GM12891 (cell line): ENCODE data around the gene SRRM4.
A peak's percentile ranks its signal among the peaks of the same experiment; 100 is the strongest.

ENCODE experiments used
- DNase-seq: peaks from one replicate; pipeline ENCODE4 v3.0.0; 2011; ENCODE audit warnings: low spot score; ENCODE audit not compliant: insufficient read length
- FAIRE-seq: peaks from 2 replicates; lab custom pipeline; 2011; peaks lifted over from hg19 to GRCh38; lab: Jason Lieb, UNC
- PAX5 ChIP-seq: IDR thresholded peaks from 2 replicates; pipeline ENCODE4 v1.6.1; 2011; ENCODE audit warnings: low read length, moderate library complexity, mild to moderate bottlenecking; ENCODE audit not compliant: insufficient read depth, severe bottlenecking
- POLR2A ChIP-seq: IDR thresholded peaks from 2 replicates; pipeline ENCODE4 v1.6.1; 2011; ENCODE audit warnings: low read depth, low read length, control low read depth
- POLR2AphosphoS5 ChIP-seq: IDR thresholded peaks from 2 replicates; pipeline ENCODE4 v1.6.1; 2011; ENCODE audit warnings: low read depth, low read length, control low read depth
- POU2F2 ChIP-seq: IDR thresholded peaks from 2 replicates; pipeline ENCODE4 v1.6.1; 2011; ENCODE audit warnings: low read depth, mild to moderate bottlenecking, control low read depth, low read length, moderate library complexity
- SPI1 ChIP-seq: IDR thresholded peaks from 2 replicates; pipeline ENCODE4 v1.6.1; 2011; ENCODE audit warnings: low read depth, low read length, control low read depth
- TAF1 ChIP-seq: IDR thresholded peaks from 2 replicates; pipeline ENCODE4 v1.6.1; 2011; ENCODE audit warnings: low read depth, low read length, control low read depth

The SRRM4 gene

GRCh38 chr12:119036878-119037825 is 55.8 kb downstream of the SRRM4 start:
- DNase-seq: peak; percentile 17
- FAIRE-seq: peak; percentile 9
- TF ChIP-seq POU2F2 (no peak), PAX5 (no peak), POLR2AphosphoS5 (no peak), SPI1 (no peak), TAF1 (no peak), POLR2A (no peak)

GRCh38 chr12:119044094-119044493 is 62.8 kb downstream of the SRRM4 start:
- no peak for TF ChIP-seq POLR2AphosphoS5
- DNase-seq (no peak), FAIRE-seq (no peak)

- DNase-seq (no peak), FAIRE-seq (no peak)
- TF ChIP-seq POLR2AphosphoS5 (no peak), POLR2A (no peak), SPI1 (no peak), POU2F2 (no peak), PAX5 (no peak), TAF1 (no peak)
These were observed 66.3 kb downstream of the SRRM4 start for GRCh38 chr12:119047641-119048040.

GRCh38 chr12:119050663-119051062 is 69.3 kb downstream of the SRRM4 start:
- TF ChIP-seq POU2F2 (no peak), POLR2AphosphoS5 (no peak), TAF1 (no peak), PAX5 (no peak), SPI1 (no peak), POLR2A (no peak)
- FAIRE-seq (no peak), DNase-seq (no peak)

- FAIRE-seq (no peak), DNase-seq (no peak)
- TF ChIP-seq SPI1 (no peak), POLR2AphosphoS5 (no peak)
These were observed 70.1 kb downstream of the SRRM4 start for GRCh38 chr12:119051474-119051873.

GRCh38 chr12:119052001-119052400 is 70.7 kb downstream of the SRRM4 start:
- FAIRE-seq (no peak), DNase-seq (no peak)
- TF ChIP-seq TAF1 (no peak), SPI1 (no peak), POLR2AphosphoS5 (no peak), POLR2A (no peak), PAX5 (no peak), POU2F2 (no peak)

GRCh38 chr12:119055977-119056376 is 74.6 kb downstream of the SRRM4 start:
- TF ChIP-seq POU2F2 (no peak), TAF1 (no peak), SPI1 (no peak), PAX5 (no peak), POLR2AphosphoS5 (no peak), POLR2A (no peak)
- DNase-seq (no peak), FAIRE-seq (no peak)

GRCh38 chr12:119060847-119061796 is 79.8 kb downstream of the SRRM4 start:
- DNase-seq (no peak), FAIRE-seq (peak; percentile 5)
- TF ChIP-seq POLR2A (no peak), POU2F2 (no peak), POLR2AphosphoS5 (no peak), SPI1 (no peak), TAF1 (no peak), PAX5 (no peak)

GRCh38 chr12:119068129-119068856 is 87.0 kb downstream of the SRRM4 start:
- no peak for DNase-seq
- no peak for FAIRE-seq
- TF ChIP-seq PAX5 (no peak), TAF1 (no peak), POLR2AphosphoS5 (no peak)
